ENCODE data around the gene FSIP1.

- TF ChIP-seq CTCF (conservative IDR thresholded peaks at IDR 0.05 in 1 of 2, IDR thresholded peaks at IDR 0.05 in 1 of 2; ENCODE audit: extremely low read depth in 1 of 2, insufficient read depth in 1 of 2, low read depth in 1 of 2, low read length in 2 of 2): no peak
- no peak for TF ChIP-seq EZH2 (IDR thresholded peaks at IDR 0.05; ENCODE audit: borderline replicate concordance, low read length)
These were observed 226.8 kb downstream of the FSIP1 start for GRCh38 chr15:39555885-39556284.

Data from mammary epithelial cell (primary cell).